PFSK-1 (cell line): ENCODE results near the gene GRK1.

Experiments used
- FOXP2 ChIP-seq: optimal IDR thresholded peaks from 2 replicates; pipeline ENCODE3; 2011; ENCODE audit warnings: borderline replicate concordance, control low read depth, inconsistent platforms; ENCODE audit not compliant: insufficient read depth; ENCODE audit errors: extremely low read length, extremely low read depth
- POLR2AphosphoS5 ChIP-seq: IDR thresholded peaks from 2 replicates; pipeline ENCODE4 v1.6.1; 2012; ENCODE audit warnings: low read depth, mild to moderate bottlenecking, control low read depth, low read length, moderate library complexity
- SIN3A ChIP-seq: IDR thresholded peaks from 2 replicates; pipeline ENCODE4 v1.6.1; 2012; ENCODE audit warnings: mild to moderate bottlenecking, low read length, moderate library complexity, borderline replicate concordance; ENCODE audit not compliant: insufficient read depth
- TAF1 ChIP-seq: IDR thresholded peaks from 2 replicates; pipeline ENCODE4 v1.6.1; 2012; ENCODE audit warnings: low read length, control low read depth, borderline replicate concordance; ENCODE audit not compliant: insufficient read depth
- TF ChIP-seq, protein P1 (sequence below), 2 experiments: IDR thresholded peaks; 2 replicates each; pipeline versions ENCODE4 v1.6.1 to v1.8.0; 2011 to 2012; ENCODE audit warnings: low read depth in 2 of 2, low read length in 2 of 2, control low read depth in 1 of 2, inconsistent platforms in 1 of 2, mild to moderate bottlenecking in 1 of 2, moderate library complexity in 1 of 2; ENCODE audit not compliant: insufficient read depth in 1 of 2

The GRK1 gene

DNA sequence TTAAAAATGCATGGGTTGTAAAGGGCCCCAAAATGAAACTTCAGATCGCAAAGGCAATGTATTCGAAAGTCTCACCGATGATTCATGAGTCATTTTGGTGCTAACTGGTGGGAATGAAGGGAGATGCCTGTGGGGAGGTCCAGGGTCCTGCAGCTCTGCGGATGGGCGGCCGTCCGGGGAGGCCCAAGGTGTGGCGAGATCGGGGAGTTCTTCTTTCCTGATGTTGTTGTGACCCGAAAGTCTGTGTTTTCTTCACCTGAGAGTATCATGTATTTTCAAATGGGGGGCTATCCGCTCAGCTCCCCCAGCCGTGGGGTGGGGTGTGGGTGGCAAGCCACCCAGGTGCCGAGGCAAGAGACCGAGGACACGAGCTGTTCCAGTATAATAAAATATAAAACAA is 46.0 kb upstream of the GRK1 start:
- TF ChIP-seq FOXP2 = no peak
- no peak for TF ChIP-seq POLR2AphosphoS5
- no peak for TF ChIP-seq TAF1
- TF ChIP-seq SIN3A = no peak
- TF ChIP-seq, protein P1, sequence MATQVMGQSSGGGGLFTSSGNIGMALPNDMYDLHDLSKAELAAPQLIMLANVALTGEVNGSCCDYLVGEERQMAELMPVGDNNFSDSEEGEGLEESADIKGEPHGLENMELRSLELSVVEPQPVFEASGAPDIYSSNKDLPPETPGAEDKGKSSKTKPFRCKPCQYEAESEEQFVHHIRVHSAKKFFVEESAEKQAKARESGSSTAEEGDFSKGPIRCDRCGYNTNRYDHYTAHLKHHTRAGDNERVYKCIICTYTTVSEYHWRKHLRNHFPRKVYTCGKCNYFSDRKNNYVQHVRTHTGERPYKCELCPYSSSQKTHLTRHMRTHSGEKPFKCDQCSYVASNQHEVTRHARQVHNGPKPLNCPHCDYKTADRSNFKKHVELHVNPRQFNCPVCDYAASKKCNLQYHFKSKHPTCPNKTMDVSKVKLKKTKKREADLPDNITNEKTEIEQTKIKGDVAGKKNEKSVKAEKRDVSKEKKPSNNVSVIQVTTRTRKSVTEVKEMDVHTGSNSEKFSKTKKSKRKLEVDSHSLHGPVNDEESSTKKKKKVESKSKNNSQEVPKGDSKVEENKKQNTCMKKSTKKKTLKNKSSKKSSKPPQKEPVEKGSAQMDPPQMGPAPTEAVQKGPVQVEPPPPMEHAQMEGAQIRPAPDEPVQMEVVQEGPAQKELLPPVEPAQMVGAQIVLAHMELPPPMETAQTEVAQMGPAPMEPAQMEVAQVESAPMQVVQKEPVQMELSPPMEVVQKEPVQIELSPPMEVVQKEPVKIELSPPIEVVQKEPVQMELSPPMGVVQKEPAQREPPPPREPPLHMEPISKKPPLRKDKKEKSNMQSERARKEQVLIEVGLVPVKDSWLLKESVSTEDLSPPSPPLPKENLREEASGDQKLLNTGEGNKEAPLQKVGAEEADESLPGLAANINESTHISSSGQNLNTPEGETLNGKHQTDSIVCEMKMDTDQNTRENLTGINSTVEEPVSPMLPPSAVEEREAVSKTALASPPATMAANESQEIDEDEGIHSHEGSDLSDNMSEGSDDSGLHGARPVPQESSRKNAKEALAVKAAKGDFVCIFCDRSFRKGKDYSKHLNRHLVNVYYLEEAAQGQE (IDR thresholded peaks at IDR 0.05; ENCODE audit: insufficient read depth in 1 of 2, low read depth in 2 of 2, low read length in 2 of 2) = no peak

DNA sequence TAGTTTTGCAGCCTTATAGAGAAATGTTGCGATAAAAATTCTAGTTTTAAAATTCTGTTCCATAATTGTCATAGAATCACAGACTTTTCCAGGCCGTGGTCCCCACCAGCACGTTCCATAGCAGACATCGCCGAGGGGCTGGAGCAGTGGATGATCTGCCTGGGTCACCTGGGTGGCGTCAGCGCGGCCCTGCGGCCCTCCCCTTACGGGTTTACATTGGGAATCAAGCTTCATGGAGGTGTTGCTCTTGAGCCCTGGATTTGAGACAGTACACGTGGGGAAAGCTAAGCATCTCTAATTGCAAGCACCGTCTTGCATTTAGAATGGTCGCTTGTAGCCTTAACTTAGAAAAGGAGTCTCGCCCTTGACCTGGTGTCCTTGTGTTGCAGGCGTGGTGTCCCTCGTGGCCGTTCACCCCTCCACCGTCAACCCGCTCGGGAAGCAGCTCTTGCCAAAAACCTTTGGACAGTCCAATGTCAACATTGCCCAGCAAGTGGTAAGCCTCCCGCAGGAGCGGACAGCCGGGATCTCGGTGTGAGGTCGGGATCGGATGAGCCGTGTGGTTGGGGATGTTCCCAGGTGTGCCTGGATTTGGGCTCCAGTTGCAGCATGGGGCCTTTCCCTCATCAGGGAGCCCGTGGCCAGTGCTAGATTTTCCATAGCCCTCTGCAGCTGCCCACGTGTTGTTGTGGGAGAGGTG is 44.1 kb upstream of the GRK1 start:
- TF ChIP-seq TAF1 (no peak), POLR2AphosphoS5 (no peak), FOXP2 (no peak), SIN3A (no peak)
- TF ChIP-seq, protein P1 (IDR thresholded peaks at IDR 0.05; ENCODE audit: insufficient read depth in 1 of 2, low read depth in 2 of 2, low read length in 2 of 2) = no peak

DNA sequence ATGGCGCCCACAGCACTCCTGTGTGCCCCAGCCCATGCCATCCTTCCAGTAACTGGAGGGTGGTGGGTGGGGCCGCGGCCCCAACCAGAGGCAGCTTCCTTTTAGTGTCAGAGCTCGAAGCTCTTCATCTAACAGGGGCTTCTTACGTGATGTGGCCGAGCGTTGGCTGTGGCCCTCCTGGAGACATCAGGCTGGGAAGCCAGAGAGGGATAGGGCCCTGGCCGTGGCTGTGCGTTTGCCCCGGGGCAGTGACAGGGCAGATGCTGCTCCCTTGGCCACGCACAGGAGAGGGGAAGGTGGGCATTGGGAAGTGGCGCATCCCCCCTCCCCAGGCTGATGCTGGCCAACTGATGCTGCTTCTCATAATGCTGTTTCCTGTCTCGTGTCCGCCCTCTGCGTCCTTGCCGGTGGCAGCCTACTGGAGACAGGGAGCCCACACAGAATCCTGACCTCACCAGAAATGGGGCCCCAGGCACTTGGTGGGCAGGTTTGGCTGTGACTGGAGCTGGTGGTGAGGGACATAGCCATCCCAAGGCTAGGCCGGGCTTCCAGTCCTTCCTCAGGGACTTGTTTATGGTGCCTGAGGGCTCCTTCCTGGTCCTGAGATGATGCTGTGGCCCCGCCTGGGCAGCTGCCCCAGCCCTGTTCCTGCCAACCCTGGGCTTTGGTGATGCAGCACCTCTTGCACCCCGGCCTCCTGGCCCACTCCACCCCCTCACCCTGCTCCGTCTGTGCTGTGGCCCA is 43.4 kb upstream of the GRK1 start:
- TF ChIP-seq SIN3A (no peak), POLR2AphosphoS5 (no peak), FOXP2 (no peak), TAF1 (no peak)
- TF ChIP-seq, protein P1 (IDR thresholded peaks at IDR 0.05; ENCODE audit: insufficient read depth in 1 of 2, low read depth in 2 of 2, low read length in 2 of 2) = no peak

DNA sequence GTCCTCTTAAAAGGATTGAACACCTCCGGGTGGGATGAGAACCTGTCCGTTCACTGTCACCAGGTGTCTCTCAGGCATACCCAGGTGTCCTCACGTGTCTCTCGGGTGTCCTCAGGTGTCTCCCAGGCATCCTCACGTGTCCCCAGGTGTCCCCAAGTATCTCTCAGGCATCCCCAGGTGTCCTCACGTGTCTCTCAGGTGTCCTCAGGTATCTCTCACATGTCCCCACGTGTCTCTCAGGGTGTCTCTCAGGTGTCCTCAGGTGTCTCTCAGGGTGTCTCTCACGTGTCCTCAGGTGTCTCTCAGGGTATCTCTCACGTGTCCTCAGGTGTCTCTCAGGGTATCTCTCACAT is 42.8 kb upstream of the GRK1 start:
- TF ChIP-seq POLR2AphosphoS5 = no peak
- TF ChIP-seq, protein P1 (IDR thresholded peaks at IDR 0.05; ENCODE audit: insufficient read depth in 1 of 2, low read depth in 2 of 2, low read length in 2 of 2) = no peak
- TF ChIP-seq FOXP2 = no peak
- TF ChIP-seq SIN3A = no peak
- no peak for TF ChIP-seq TAF1
